GM10266 (cell line): ENCODE data around the gene GPR152.
A peak's percentile ranks its signal among the peaks of the same experiment; 100 is the strongest.
"Not testable (repeated sequence)": the region's sequence is repeated elsewhere in the genome, so short reads cannot be mapped to it uniquely, and the experiment has no call there.

Experiments used
- DNase-seq: peaks from one replicate; pipeline ENCODE4 v3.0.0; 2012; ENCODE audit errors: extremely low spot score
- CTCF ChIP-seq: IDR thresholded peaks from 2 replicates; pipeline ENCODE4 v1.5.1; 2012; ENCODE audit warnings: mild to moderate bottlenecking, low read depth; ENCODE audit not compliant: control insufficient read depth, insufficient read depth; ENCODE audit errors: missing control alignments

The GPR152 gene

GRCh38 chr11:67405688-67406339 lies 46.7 kb downstream of the GPR152 start:
- no peak for TF ChIP-seq CTCF
- no peak for DNase-seq

DNA sequence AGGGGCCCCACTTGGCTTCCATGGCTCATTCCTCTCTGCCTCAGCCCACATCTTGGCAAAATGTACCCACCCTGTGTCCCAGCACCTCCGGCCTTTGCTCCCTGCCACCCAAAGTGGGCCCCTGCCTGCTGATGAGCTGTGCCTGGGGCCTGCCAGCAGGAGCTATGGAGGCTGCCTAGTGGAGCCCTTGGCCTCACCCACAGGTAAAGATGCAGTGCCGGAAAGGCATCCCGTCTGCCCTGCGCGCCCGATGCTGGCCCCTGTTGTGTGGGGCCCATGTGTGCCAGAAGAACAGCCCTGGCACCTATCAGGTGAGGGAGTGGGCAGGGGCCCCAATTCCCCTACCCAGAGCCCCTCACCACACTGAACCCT lies 47.3 kb downstream of the GPR152 start:
- DNase-seq, result peak; percentile 18
- no peak for TF ChIP-seq CTCF

DNA sequence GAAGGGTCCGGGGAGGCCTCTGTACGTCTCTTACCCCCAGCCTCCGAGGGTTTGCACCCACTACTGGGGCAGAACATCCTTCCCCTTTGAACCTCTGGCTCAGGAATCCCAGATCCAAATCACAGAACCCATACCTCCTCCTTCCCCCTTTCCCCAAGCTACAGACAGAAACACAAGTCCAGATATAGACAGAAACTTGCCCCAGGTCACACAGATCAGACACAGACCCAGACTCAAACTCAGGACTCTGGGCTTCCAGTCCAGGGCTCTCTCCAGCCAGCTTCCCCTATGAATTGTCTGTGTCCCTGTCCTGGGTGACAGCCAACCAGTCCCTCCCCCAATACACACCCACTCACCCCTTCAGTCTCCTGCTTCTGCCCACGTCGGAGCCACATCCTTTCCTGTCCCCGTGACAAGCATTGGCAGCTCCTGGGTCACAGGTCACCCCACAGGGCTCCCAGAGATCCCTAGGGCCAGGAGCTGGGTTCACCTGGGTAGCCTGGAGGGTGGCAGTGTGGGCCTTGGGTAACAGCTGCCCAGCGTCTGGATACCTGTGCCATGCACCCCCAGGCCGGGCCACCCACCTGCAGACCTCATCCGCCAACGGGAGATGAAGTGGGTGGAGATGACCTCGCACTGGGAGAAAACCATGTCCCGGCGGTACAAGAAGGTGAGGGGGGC lies 47.9 kb downstream of the GPR152 start:
- no peak for TF ChIP-seq CTCF
- peak; percentile 35 for DNase-seq

DNA sequence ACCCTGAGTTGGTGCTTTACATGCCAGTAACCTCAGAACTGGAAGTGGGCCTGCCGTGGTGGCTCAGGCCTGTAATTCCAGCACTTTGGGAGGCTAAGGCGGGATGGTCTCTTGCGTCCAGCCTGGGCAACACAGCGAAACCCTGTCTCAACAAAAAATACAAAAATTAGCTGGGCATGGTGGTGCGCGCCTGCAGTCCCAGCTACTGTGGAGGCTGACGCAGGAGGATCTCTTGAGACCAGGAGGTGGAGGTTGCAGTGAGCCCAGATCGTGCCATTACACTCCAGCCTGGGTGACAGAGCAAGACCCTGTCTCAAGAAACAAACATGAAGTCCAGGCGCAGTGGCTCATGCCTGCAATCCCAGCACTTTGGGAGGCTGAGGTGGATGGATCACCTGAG lies 49.4 kb downstream of the GPR152 start:
- DNase-seq, result not testable (repeated sequence)

GRCh38 chr11:67402192-67402839 lies 50.2 kb downstream of the GPR152 start:
- not testable (repeated sequence) for DNase-seq

- DNase-seq, result peak; percentile 100
- TF ChIP-seq CTCF, result peak; percentile 67
Measured at GRCh38 chr11:67401495-67402191, 50.9 kb downstream of the GPR152 start, which contains the start of gene PPP1CA. Gene PPP1CA, minus strand, starts transcription at chr11:67401858. Its CDS starts 76 bp downstream, at chr11:67401782.
